Measurements from ENCODE around the gene ARL3. TPM values are rescaled to one million over a fixed set of nuclear protein-coding genes. Genes with fewer than 3 reads are reported as not detected.

Gene ARL3
- total RNA-seq, 4 donors from 2014 or later = 7.9 to 9.8 (median 8.4) TPM

- 77% methylated on average over 4 of the region's 4 CpGs for WGBS
- no peaks in the 10 kb centered on the region for H3K27me3 ChIP-seq
- peaks cover 0 to 5% (median 0%) of the 10 kb centered on the region in 4 donors for H3K36me3 ChIP-seq
- H3K9me3 ChIP-seq = no peaks in the 10 kb centered on the region
- peak overlapping the region in 1 of 4 donors; percentile 7 for H3K4me3 ChIP-seq
- peaks cover 24 to 80% (median 67%) of the 10 kb centered on the region in 4 donors for H3K4me1 ChIP-seq
- TF ChIP-seq CTCF (IDR thresholded peaks at IDR 0.05) = peak; percentile 55 to 69 (median 64)
- no peak for TF ChIP-seq POLR2A (IDR thresholded peaks at IDR 0.05; ENCODE audit: low read depth)
- peak in 1 of 2 donors; percentile 25 for TF ChIP-seq POLR2AphosphoS5 (IDR thresholded peaks at IDR 0.05)
- H3K27ac ChIP-seq (replicated peaks in 1 of 4) = peak overlapping the region; percentile 84 to 90 (median 86)
- no peak for DNase-seq (ENCODE audit: extremely low spot score)
- intact Hi-C loops (cut with DNase I) = loop anchor here (2.0 kb wide), 1 partner anchor 22 kb away; no protein-coding TSS in a partner anchor
Observed at GRCh38 chr10:102752934-102753664, 38.9 kb upstream of the ARL3 start.

DNA sequence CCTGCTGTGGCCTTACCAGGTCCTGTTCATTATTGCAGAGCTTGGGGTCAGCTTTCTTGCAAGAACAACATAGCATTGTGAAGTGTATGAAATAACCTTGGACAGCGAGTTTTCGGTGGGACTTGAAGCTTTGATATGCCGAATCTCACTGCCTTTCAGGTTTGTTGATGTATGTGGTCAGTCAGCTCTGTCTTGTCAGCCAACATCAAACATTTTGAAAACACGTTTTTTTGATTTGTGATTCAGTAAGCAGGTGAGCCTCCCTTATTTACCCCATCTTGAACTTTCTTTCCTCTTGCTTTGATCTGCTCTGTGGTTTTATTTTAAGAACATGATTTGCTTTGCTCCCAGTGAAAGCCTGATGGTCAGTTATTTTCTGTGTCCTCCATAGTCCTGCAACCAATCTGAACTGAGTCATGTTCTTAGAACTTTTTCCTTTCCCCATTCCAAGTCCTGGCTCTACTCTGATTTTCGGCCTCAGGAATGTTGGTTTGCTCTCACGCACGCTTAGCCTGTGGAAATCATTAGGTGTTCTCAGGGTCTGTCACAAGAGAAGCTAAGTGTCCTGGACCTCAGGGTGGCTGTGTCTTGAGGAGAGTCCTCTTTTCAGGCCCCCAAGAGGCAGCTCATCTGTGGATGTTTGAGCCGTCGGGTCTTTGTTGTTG is 38.2 kb upstream of the ARL3 start:
- no peaks in the 10 kb centered on the region for H3K27me3 ChIP-seq
- H3K36me3 ChIP-seq = peaks cover 0 to 5% (median 2%) of the 10 kb centered on the region in 4 donors
- peak overlapping the region in 1 of 4 donors; percentile 0 for H3K4me3 ChIP-seq
- peaks cover 24 to 76% (median 64%) of the 10 kb centered on the region in 4 donors for H3K4me1 ChIP-seq
- intact Hi-C loops (cut with DNase I) = loop anchor here (2.0 kb wide), 1 partner anchor 22 kb away; no protein-coding TSS in a partner anchor
- H3K27ac ChIP-seq (replicated peaks in 1 of 4) = peak overlapping the region; percentile 84 to 90 (median 86)
- no peak for DNase-seq (ENCODE audit: extremely low spot score)
- WGBS = 67% methylated on average over 9 of the region's 9 CpGs
- TF ChIP-seq EP300 (IDR thresholded peaks at IDR 0.05) = no peak
- peak; percentile 67 to 80 for TF ChIP-seq POLR2AphosphoS5 (IDR thresholded peaks at IDR 0.05)
- TF ChIP-seq POLR2A (IDR thresholded peaks at IDR 0.05; ENCODE audit: low read depth) = no peak
- no peak for TF ChIP-seq CTCF (IDR thresholded peaks at IDR 0.05)
- no peaks in the 10 kb centered on the region for H3K9me3 ChIP-seq

- intact Hi-C loops (cut with DNase I) = loop anchor here (2.0 to 10.0 kb wide), 2 partner anchors 34 to 490 kb away; no protein-coding TSS in a partner anchor
- Histone ChIP-seq H3K27ac (replicated peaks in 1 of 4) (peak overlapping the region; percentile 88 to 92 (median 90)), H3K36me3 (peaks cover 0 to 5% (median 0%) of the 10 kb centered on the region in 4 donors), H3K4me3 (peak overlapping the region; percentile 78 to 89 (median 84)), H3K4me1 (peaks cover 19 to 50% (median 33%) of the 10 kb centered on the region in 4 donors), H3K27me3 (no peaks in the 10 kb centered on the region), H3K9me3 (no peaks in the 10 kb centered on the region)
- DNase-seq (ENCODE audit: extremely low spot score) = no peak
- TF ChIP-seq EP300 (IDR thresholded peaks at IDR 0.05) (no peak), POLR2AphosphoS5 (IDR thresholded peaks at IDR 0.05) (no peak), CTCF (IDR thresholded peaks at IDR 0.05) (no peak), POLR2A (IDR thresholded peaks at IDR 0.05; ENCODE audit: low read depth) (no peak)
- 58% methylated on average over 4 of the region's 4 CpGs for WGBS
Observed at GRCh38 chr10:102745157-102745556, 31.0 kb upstream of the ARL3 start.

GRCh38 chr10:102744374-102745051 is 30.3 kb upstream of the ARL3 start:
- DNase-seq (ENCODE audit: extremely low spot score) = no peak
- Histone ChIP-seq H3K4me1 (peaks cover 19 to 44% (median 33%) of the 10 kb centered on the region in 4 donors), H3K4me3 (peak overlapping the region; percentile 78 to 89 (median 84)), H3K27ac (replicated peaks in 1 of 4) (peak overlapping the region; percentile 88 to 92 (median 90)), H3K27me3 (no peaks in the 10 kb centered on the region), H3K36me3 (peaks cover 0 to 5% (median 0%) of the 10 kb centered on the region in 4 donors), H3K9me3 (no peaks in the 10 kb centered on the region)
- intact Hi-C loops (cut with DNase I) = loop anchor here (2.0 to 10.0 kb wide), 3 partner anchors 34 to 490 kb away; no protein-coding TSS in a partner anchor
- WGBS = 8% methylated on average over 9 of the region's 9 CpGs
- TF ChIP-seq CTCF (IDR thresholded peaks at IDR 0.05) (no peak), EP300 (IDR thresholded peaks at IDR 0.05) (no peak), POLR2A (IDR thresholded peaks at IDR 0.05; ENCODE audit: low read depth) (no peak), POLR2AphosphoS5 (IDR thresholded peaks at IDR 0.05) (no peak)

Measured in esophagus muscularis mucosa (tissue), 4 donors.